SK-N-SH (cell line): Measurements from ENCODE around the gene GRK1. TPM values are rescaled to one million over a fixed set of nuclear protein-coding genes. Genes with fewer than 3 reads are reported as not detected.

Source experiments
- CTCF ChIA-PET: fragments of 300-600, 350-600 bp; formaldehyde crosslinking; extraction: SDS; loops from one replicate; lab custom pipeline; 2021; lab: Yijun Ruan, JAX
- POLR2A ChIA-PET: fragments of 350-600 bp; sonication (Branson Sonifier 250); formaldehyde crosslinking; extraction: SDS; loops from one replicate; lab custom pipeline; 2020; ENCODE audit warnings: antibody characterized with exemption, inconsistent platforms; lab: Yijun Ruan, JAX
- DNase-seq: peaks from one replicate; pipeline ENCODE4 v3.0.0; 2012
- H2AFZ ChIP-seq: fragments of 200-600 bp; sonication (generic); 2 replicates; pipeline ENCODE4 v1.8.1; 2016; ENCODE audit warnings: antibody characterized with exemption, mild to moderate bottlenecking, low read depth
- H3F3A ChIP-seq: fragments of 200-600 bp; sonication (generic); replicated peaks from 2 replicates; pipeline ENCODE3; 2016; ENCODE audit warnings: antibody characterized with exemption, mild to moderate bottlenecking; ENCODE audit not compliant: insufficient read depth
- H3K27ac ChIP-seq, 2 experiments: fragments of 200-500 bp in 1 of 2; fragments of 200-600 bp in 1 of 2; sonication (Bioruptor generic) in 1 of 2; sonication (generic), shearing (Covaris generic) in 1 of 2; 2 replicates each; pipeline versions ENCODE4 v1.5.1 to v1.6.1; 2014 to 2016; ENCODE audit warnings: low read depth in 2 of 2, inconsistent platforms in 1 of 2, low read length in 1 of 2, mild to moderate bottlenecking in 1 of 2, mixed read lengths in 1 of 2
- H3K27me3 ChIP-seq: fragments of 200-600 bp; sonication (generic), shearing (Covaris generic); 2 replicates; pipeline ENCODE4 v1.6.1; 2016; ENCODE audit warnings: mixed run types; ENCODE audit not compliant: insufficient read depth
- H3K36me3 ChIP-seq, 2 experiments: fragments of 200-500 bp in 1 of 2; fragments of 200-600 bp in 1 of 2; sonication (Bioruptor generic) in 1 of 2; sonication (generic) in 1 of 2; replicated peaks in 1 of 2; 2 replicates each; pipeline versions ENCODE3 to v1.5.1; 2014 to 2016; ENCODE audit warnings: low read length in 1 of 2, mild to moderate bottlenecking in 1 of 2; ENCODE audit not compliant: insufficient read depth in 2 of 2, control insufficient read depth in 1 of 2
- H3K4me1 ChIP-seq, 2 experiments: fragments of 200-500 bp in 1 of 2; fragments of 200-600 bp in 1 of 2; sonication (Bioruptor generic) in 1 of 2; sonication (generic), shearing (Covaris generic) in 1 of 2; 2 replicates each; pipeline versions ENCODE4 v1.5.1 to v1.6.1; 2014 to 2016; ENCODE audit warnings: low read depth in 1 of 2, low read length in 1 of 2, mixed run types in 1 of 2; ENCODE audit not compliant: insufficient read depth in 2 of 2, control insufficient read depth in 1 of 2
- H3K4me2 ChIP-seq: fragments of 200-600 bp; sonication (generic), shearing (Covaris generic); 2 replicates; pipeline ENCODE4 v1.6.1; 2017; ENCODE audit warnings: mixed run types
- H3K4me3 ChIP-seq, 2 experiments: fragments of 200-500 bp in 1 of 2; fragments of 200-600 bp in 1 of 2; sonication (Bioruptor generic) in 1 of 2; sonication (generic), shearing (Covaris generic) in 1 of 2; 2 replicates each; pipeline versions ENCODE4 v1.5.1 to v1.8.1; 2014 to 2016; ENCODE audit warnings: low read depth in 2 of 2, inconsistent platforms in 1 of 2, low read length in 1 of 2, mild to moderate bottlenecking in 1 of 2, mixed read lengths in 1 of 2, moderate library complexity in 1 of 2
- H3K79me2 ChIP-seq: fragments of 200-600 bp; sonication (generic); 2 replicates; pipeline ENCODE4 v1.8.1; 2017; ENCODE audit warnings: mild to moderate bottlenecking; ENCODE audit not compliant: insufficient read depth
- H3K9ac ChIP-seq: fragments of 200-600 bp; sonication (generic); 2 replicates; pipeline ENCODE4 v1.6.1; 2017; ENCODE audit warnings: mixed run types
- H3K9me2 ChIP-seq: fragments of 200-600 bp; sonication (generic); 2 replicates; pipeline ENCODE4 v1.6.1; 2017; ENCODE audit warnings: mixed run types
- H3K9me3 ChIP-seq: fragments of 200-600 bp; sonication (generic); 2 replicates; pipeline ENCODE4 v1.6.1; 2017; ENCODE audit warnings: mixed run types, mild to moderate bottlenecking, moderate library complexity
- H4K20me1 ChIP-seq: fragments of 200-600 bp; sonication (generic); 2 replicates; pipeline ENCODE4 v1.6.1; 2017; ENCODE audit warnings: mild to moderate bottlenecking, mixed run types; ENCODE audit not compliant: insufficient read depth
- ELF1 ChIP-seq: IDR thresholded peaks from 2 replicates; pipeline ENCODE4 v1.4.0; 2012
- EZH2phosphoT487 ChIP-seq: fragments of 200-600 bp; sonication (generic); IDR thresholded peaks from 2 replicates; pipeline ENCODE4 v1.6.1; 2017; ENCODE audit warnings: low read depth, mixed run types, mild to moderate bottlenecking, antibody characterized with exemption, moderate library complexity, borderline replicate concordance
- FOXM1 ChIP-seq: IDR thresholded peaks from 2 replicates; pipeline ENCODE4 v1.4.0; 2012; ENCODE audit warnings: low read depth, mild to moderate bottlenecking
- JUND ChIP-seq: IDR thresholded peaks from 2 replicates; pipeline ENCODE4 v1.4.0; 2012
- MAX ChIP-seq: IDR thresholded peaks from 2 replicates; pipeline ENCODE4 v1.4.0; 2012; ENCODE audit warnings: low read depth
- MEF2A ChIP-seq: IDR thresholded peaks from 2 replicates; pipeline ENCODE4 v1.4.0; 2012; ENCODE audit warnings: low read depth, borderline replicate concordance
- NFIC ChIP-seq: IDR thresholded peaks from 2 replicates; pipeline ENCODE4 v1.4.0; 2012; ENCODE audit warnings: borderline replicate concordance
- RAD21 ChIP-seq: IDR thresholded peaks from 2 replicates; pipeline ENCODE4 v1.6.1; 2012; ENCODE audit warnings: mild to moderate bottlenecking, low read length
- RCOR1 ChIP-seq: fragments of 150-350 bp; IDR thresholded peaks from 2 replicates; pipeline ENCODE4 v1.6.1; 2017; ENCODE audit warnings: antibody characterized with exemption, low read length
- RFX5 ChIP-seq: IDR thresholded peaks from 2 replicates; pipeline ENCODE4 v1.6.1; 2012; ENCODE audit warnings: mild to moderate bottlenecking, improper control_type of control experiment, low read length
- SIN3A ChIP-seq: IDR thresholded peaks from 2 replicates; pipeline ENCODE4 v1.6.1; 2012; ENCODE audit warnings: low read depth, mild to moderate bottlenecking, low read length, moderate library complexity, borderline replicate concordance
- TEAD4 ChIP-seq: IDR thresholded peaks from 2 replicates; pipeline ENCODE4 v1.4.0; 2012; ENCODE audit warnings: mild to moderate bottlenecking, borderline replicate concordance; ENCODE audit not compliant: insufficient read depth
- YY1 ChIP-seq: IDR thresholded peaks from 2 replicates; pipeline ENCODE4 v1.4.0; 2012; ENCODE audit warnings: low read depth, mild to moderate bottlenecking
- ZBTB33 ChIP-seq: IDR thresholded peaks from 2 replicates; pipeline ENCODE4 v1.4.0; 2012; ENCODE audit warnings: low read depth, borderline replicate concordance
- WGBS: methylation state at CpG from one replicate; pipeline ENCODE4 v1.1.6; 2017; ENCODE audit warnings: low lambda C conversion rate; 5-methylcytosine and 5-hydroxymethylcytosine counted together
- polyA plus RNA-seq, 3 experiments: library from polyadenylated mRNA; depleted of rRNA; stranded (reverse); fragments of >200 nt; gene quantifications; 2 replicates each; pipeline ENCODE4 v1.2.3, GENCODE V29; 2012
- TF ChIP-seq, protein P1 (sequence below): IDR thresholded peaks from 2 replicates; pipeline ENCODE4 v1.4.0; 2012; ENCODE audit warnings: low read depth, borderline replicate concordance
- TF ChIP-seq, protein P2 (sequence below): fragments of 150-350 bp; IDR thresholded peaks from 2 replicates; pipeline ENCODE4 v1.6.1; 2017; ENCODE audit warnings: antibody characterized with exemption, low read length, low read depth, borderline replicate concordance

Gene GRK1
- polyA plus RNA-seq, 1 of the 3 experiments (the other 2 are of a cell fraction), result 0.12 TPM

GRCh38 chr13:113769881-113770280, 102.9 kb downstream of the GRK1 start:
- Histone ChIP-seq H3K9me3 (no peaks in the 10 kb centered on the region), H2AFZ (no peak overlapping the region), H3K79me2 (no peaks in the 10 kb centered on the region), H3K36me3 (no peaks in the 10 kb centered on the region), H4K20me1 (no peaks in the 10 kb centered on the region), H3K4me1 (peaks cover 3 to 5% of the 10 kb centered on the region in 2 experiments; a peak in 1 of 4 replicates), H3F3A (no peaks in the 10 kb centered on the region), H3K9me2 (no peaks in the 10 kb centered on the region), H3K27ac (no peak overlapping the region), H3K9ac (no peak overlapping the region), H3K4me3 (no peak overlapping the region), H3K4me2 (no peak overlapping the region), H3K27me3 (no peaks in the 10 kb centered on the region)
- POLR2A ChIA-PET, result no interaction called here
- no peak for TF ChIP-seq ZBTB33
- no peak for TF ChIP-seq MEF2A
- TF ChIP-seq JUND, result no peak
- TF ChIP-seq RFX5, result no peak
- no peak for TF ChIP-seq YY1
- TF ChIP-seq SIN3A, result no peak
- TF ChIP-seq RAD21, result no peak
- 84% methylated on average over 12 of the region's 13 CpGs for WGBS
- CTCF ChIA-PET, result no interaction called here
- DNase-seq, result no peak

GRCh38 chr13:113770441-113770840, 103.4 kb downstream of the GRK1 start:
- H3K4me2 ChIP-seq, result no peak overlapping the region
- DNase-seq, result no peak
- H3K4me1 ChIP-seq, result peaks cover 3 to 5% of the 10 kb centered on the region in 2 experiments; a peak in 1 of 4 replicates
- no peaks in the 10 kb centered on the region for H3K27me3 ChIP-seq
- ChIA-PET POLR2A (no interaction called here), CTCF (no interaction called here)
- H3F3A ChIP-seq, result no peaks in the 10 kb centered on the region
- no peak overlapping the region for H2AFZ ChIP-seq
- WGBS, result 75% methylated on average over 6 of the region's 8 CpGs
- no peaks in the 10 kb centered on the region for H3K9me3 ChIP-seq
- H3K36me3 ChIP-seq, result no peaks in the 10 kb centered on the region
- no peaks in the 10 kb centered on the region for H4K20me1 ChIP-seq
- H3K79me2 ChIP-seq, result no peaks in the 10 kb centered on the region
- H3K9me2 ChIP-seq, result no peaks in the 10 kb centered on the region
- no peak overlapping the region for H3K27ac ChIP-seq
- H3K9ac ChIP-seq, result no peak overlapping the region
- no peak overlapping the region for H3K4me3 ChIP-seq
- TF ChIP-seq ZBTB33, result no peak
- TF ChIP-seq RCOR1, result no peak
- TF ChIP-seq ELF1, result no peak
- TF ChIP-seq NFIC, result no peak
- TF ChIP-seq MAX, result no peak
- TF ChIP-seq SIN3A, result no peak
- no peak for TF ChIP-seq RAD21
- TF ChIP-seq, protein P1, sequence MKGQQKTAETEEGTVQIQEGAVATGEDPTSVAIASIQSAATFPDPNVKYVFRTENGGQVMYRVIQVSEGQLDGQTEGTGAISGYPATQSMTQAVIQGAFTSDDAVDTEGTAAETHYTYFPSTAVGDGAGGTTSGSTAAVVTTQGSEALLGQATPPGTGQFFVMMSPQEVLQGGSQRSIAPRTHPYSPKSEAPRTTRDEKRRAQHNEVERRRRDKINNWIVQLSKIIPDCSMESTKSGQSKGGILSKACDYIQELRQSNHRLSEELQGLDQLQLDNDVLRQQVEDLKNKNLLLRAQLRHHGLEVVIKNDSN, result no peak
- no peak for TF ChIP-seq FOXM1
- TF ChIP-seq, protein P2, sequence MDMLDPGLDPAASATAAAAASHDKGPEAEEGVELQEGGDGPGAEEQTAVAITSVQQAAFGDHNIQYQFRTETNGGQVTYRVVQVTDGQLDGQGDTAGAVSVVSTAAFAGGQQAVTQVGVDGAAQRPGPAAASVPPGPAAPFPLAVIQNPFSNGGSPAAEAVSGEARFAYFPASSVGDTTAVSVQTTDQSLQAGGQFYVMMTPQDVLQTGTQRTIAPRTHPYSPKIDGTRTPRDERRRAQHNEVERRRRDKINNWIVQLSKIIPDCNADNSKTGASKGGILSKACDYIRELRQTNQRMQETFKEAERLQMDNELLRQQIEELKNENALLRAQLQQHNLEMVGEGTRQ, result no peak
- TF ChIP-seq TEAD4, result no peak
- TF ChIP-seq JUND, result no peak
- no peak for TF ChIP-seq EZH2phosphoT487
